Fibroblast of villous mesenchyme (primary cell): ENCODE data around the gene PIAS3. TPM values are rescaled to one million over a fixed set of nuclear protein-coding genes. Genes with fewer than 3 reads are reported as not detected.

Experiments
- DNase-seq: peaks from one replicate; pipeline ENCODE4 v3.0.0-alpha.2; 2010; ENCODE audit warnings: low read depth
- H3K4me3 ChIP-seq: 2 replicates; pipeline ENCODE4 v1.5.1; 2011; ENCODE audit warnings: low read depth, mild to moderate bottlenecking, low read length
- CTCF ChIP-seq: IDR thresholded peaks from 2 replicates; pipeline ENCODE4 v1.5.1; 2012; ENCODE audit warnings: low read depth, mild to moderate bottlenecking, low read length; ENCODE audit not compliant: insufficient read depth
- total RNA-seq: library from RNA; depleted of rRNA; stranded (reverse); fragments of >200 nt; gene quantifications from 2 replicates; pipeline ENCODE4 v1.2.3, GENCODE V29; 2012

Gene PIAS3
- 15.5 and 18.4 TPM in 2 replicates for total RNA-seq

- TF ChIP-seq CTCF, result no peak
- DNase-seq, result peak; percentile 96
- H3K4me3 ChIP-seq, result peak within 1 kb of the TSS; percentile 98
Observed at GRCh38 chr1:145858901-145859490, at the start of gene PIAS3. Gene PIAS3, minus strand, starts transcription at chr1:145859081. Its CDS starts 91 bp downstream, at chr1:145858990.

- DNase-seq, result no peak
- no peak overlapping the region for H3K4me3 ChIP-seq
Observed at GRCh38 chr1:145908653-145909052, 49.8 kb upstream of the PIAS3 start.

GRCh38 chr1:145906954-145907753 is 48.3 kb upstream of the PIAS3 start:
- DNase-seq, result no peak
- no peak overlapping the region for H3K4me3 ChIP-seq
- no peak for TF ChIP-seq CTCF

More at GRCh38 chr1:145908653-145909052, 49.8 kb upstream of the PIAS3 start:
- TF ChIP-seq CTCF, result no peak

- no peak overlapping the region for H3K4me3 ChIP-seq
- DNase-seq, result no peak
- no peak for TF ChIP-seq CTCF
Observed at GRCh38 chr1:145901312-145902021, 42.6 kb upstream of the PIAS3 start.

- DNase-seq, result no peak
- no peak for TF ChIP-seq CTCF
- H3K4me3 ChIP-seq, result no peak overlapping the region
Observed at GRCh38 chr1:145898756-145899155, 39.9 kb upstream of the PIAS3 start.

GRCh38 chr1:145897969-145898368 is 39.1 kb upstream of the PIAS3 start:
- DNase-seq, result no peak
- no peak overlapping the region for H3K4me3 ChIP-seq
- TF ChIP-seq CTCF, result no peak
